GM19324 (cell line): ENCODE data around the gene TPST2.
A peak's percentile ranks its signal among the peaks of the same experiment; 100 is the strongest.

Experiments
- ATAC-seq: cut with Tn5 transposase; IDR thresholded peaks from one replicate; pipeline ENCODE4 v1.9.1; 2021; ENCODE audit warnings: mild to moderate bottlenecking, moderate library complexity; ENCODE audit not compliant: unreplicated experiment, low FRiP score

Gene TPST2

DNA sequence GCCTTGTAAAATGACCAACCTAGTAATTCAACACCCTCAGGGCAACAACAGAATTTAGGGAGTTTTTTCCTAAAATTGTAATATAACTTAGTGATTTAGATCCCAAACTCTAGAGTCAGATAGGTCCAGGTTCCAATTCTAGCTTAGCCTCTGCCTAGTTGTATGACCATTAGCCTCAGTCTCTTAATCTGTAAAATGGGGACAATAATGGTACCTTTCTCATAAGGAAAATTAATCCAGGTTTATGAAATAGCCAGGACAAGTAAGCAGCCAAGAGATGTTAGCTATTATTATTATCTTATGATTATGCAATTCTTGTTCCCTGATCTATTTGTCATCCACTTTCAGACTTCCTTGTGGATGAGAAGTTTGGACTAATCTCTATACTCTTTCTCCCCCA, 81.8 kb downstream of the TPST2 start:
- ATAC-seq, result no peak

DNA sequence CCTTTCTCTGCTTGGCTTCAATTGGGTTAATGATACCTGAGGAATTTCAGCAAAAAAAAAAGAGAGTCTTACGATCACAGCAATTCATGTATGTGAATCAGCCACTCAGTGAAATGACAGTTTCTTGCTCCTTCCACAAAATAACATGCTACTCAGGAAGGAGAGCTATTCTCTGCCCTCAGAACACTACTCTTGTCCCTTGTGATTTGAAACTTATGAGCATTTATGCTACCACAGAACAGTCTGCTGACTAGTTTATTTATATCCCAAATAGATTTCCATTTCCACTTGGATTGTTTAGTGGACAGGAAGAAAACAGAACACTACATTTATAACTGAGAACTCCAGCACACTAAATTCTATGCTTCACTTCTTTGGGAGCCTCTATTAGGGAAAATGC, 86.2 kb downstream of the TPST2 start:
- ATAC-seq, result no peak

DNA sequence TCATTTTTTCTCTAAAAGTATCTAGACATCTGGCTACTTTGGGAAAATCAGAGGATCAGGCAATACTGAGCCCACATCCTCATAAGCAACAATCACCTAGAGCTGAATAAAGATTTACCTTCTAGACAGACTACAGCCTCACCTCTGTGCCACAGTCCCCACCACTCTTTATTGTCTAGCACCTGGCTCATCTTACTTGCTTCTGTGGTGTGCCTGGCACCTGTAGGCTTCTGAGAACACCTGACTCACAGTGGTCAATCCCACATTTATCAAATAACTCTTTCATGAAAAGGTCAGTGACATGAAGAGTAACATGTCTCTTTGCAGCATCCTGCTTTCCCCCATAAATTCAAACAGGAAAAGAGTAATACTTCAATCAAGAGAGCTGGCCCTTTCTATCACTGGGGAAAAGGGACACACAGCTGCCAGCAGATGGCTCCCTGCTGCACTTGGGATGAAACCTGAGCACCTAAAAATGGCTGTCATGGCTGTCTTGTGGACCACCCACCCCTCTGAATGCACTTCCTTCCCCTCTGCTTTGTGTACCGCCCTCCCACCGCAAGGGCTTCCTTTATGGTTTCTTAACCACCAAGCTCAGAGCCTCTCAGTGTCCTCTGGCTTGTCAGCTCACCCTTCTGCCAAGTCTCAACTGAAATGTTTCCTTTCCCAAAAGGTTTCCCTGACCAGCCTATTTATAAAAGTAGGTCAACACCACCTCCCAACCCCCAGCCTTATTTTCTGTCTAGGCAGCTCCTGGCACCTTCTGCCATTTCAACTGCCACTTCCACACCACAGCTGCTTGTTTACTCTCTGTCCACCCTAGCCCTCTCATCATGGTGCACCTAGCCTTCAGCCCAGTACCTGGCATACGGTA, 87.0 kb downstream of the TPST2 start:
- no peak for ATAC-seq

DNA sequence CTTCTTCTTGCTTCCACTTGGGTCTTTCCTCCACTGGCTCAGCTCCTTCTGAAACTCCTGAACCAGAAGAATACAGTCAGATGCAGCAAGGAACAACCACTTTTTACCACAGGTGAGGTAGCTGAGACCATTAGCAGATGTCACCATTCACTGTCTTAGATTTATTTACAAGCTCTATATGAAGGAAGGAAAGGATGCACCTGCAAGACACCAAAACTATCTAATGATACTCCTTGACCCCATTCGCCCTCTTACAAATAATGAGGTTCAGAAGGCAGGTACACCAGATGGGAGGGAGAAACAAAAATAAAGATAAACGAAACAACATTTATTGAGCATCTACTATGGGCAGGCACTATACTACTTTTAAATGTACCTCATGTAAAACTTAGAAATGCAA, 87.9 kb downstream of the TPST2 start:
- ATAC-seq, result no peak

DNA sequence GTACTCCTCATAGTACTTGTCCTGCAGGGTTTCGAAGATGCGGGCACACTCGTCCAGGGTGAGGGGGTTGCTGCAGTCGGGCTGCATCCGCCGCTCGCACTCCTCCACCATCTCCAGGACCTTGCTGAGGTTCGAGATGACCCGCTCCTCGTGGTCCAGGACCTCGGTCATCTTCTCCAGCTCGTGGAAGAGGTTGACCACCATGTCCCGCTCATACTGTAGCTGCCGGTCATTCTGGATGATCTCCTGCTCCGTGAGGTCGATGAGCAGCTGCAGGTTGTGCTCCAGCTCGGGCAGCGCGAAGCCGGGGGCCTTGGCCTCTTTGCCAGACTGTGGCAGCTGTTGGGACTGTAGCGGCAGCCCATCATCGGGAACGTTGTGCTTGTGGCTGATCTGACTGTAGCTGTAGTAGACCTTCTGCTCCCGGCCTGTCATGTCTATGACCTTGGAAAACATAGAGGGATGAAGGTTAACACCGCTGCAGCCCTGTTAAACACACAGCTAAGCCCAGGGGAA, 90.7 kb downstream of the TPST2 start:
- ATAC-seq, result no peak

DNA sequence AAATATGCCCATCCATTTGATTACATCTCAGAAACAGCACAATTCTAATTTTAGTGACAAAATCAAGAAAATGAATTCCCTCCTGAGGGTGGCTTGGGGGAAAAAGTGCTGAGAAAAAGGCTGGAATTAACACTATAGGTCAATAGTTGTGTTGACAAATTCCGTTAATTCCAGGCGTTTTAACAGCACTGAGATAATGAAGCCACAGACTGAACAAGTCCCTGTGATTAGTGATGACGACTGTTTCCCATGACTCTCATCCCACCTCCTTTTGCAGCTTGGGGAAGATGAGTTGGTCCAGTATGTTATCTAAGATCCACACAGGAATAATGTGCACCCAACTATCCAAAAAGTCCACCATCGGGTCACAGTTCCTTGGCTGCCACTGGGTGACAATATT, 93.5 kb downstream of the TPST2 start:
- no peak for ATAC-seq

DNA sequence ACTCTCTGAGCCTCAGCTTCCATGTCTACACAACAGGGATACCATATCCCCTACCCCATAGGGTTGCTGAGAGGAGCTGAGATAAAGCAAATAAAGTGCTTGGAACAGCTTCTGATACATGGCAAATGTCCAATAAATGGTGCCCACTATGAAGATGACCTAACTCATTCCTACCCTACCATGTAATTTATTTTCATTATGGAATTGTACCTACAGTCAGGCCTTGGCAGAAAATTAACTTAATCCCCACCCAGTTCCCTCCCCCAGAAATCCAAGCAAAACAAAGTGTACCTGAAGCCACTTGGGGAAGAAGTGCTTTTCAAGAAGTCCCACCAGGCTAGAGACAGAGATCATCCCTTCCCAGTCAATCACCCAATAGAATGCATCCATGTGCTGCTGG, 95.4 kb downstream of the TPST2 start:
- no peak for ATAC-seq

DNA sequence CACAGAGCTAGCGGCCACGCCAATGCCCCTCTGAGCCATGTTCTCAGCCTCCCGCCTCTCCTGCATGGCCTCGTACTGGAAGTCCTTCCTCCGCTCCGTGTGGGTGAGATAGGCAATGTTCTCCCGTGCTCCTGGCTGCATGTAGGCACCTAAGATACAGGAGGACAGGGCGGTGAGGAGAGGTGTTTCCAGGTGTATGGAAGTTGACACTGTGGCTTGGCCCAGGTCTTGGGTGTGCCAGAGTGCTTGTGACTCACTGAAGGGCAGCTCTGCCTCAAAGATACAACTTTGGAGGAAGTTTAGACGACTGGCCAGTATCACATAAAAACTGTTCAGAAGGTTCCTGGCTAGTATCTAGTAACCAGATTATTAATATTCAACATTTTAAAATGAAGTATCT, 97.7 kb downstream of the TPST2 start:
- no peak for ATAC-seq

DNA sequence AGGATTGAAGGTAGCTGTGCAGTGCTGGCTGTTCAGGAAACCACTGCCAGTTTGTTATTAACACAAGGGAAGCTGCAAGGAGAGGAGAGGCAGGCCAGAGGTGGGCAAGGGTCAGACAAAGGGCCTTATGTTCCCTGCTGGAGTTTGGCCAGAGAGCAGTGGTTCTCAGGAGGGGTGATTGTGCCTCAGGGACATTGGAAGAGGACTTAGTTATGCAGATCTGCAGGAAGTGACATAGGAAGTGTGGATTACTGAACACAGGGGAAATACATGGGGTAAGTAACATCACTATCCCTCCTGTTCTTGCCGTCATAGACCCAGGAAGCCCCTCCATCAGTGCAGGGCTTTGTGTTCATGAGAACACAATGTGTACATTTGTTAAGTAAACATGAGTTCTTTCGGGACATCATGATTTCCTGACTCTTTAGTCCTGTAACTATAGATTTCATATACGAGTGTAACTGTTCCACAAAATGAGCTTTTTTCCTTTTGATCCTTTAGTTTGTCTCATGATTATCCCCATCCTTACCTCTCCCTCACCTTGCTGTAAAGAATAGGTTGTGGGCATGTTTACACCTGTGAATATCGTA, 100.4 kb downstream of the TPST2 start:
- ATAC-seq, result no peak

DNA sequence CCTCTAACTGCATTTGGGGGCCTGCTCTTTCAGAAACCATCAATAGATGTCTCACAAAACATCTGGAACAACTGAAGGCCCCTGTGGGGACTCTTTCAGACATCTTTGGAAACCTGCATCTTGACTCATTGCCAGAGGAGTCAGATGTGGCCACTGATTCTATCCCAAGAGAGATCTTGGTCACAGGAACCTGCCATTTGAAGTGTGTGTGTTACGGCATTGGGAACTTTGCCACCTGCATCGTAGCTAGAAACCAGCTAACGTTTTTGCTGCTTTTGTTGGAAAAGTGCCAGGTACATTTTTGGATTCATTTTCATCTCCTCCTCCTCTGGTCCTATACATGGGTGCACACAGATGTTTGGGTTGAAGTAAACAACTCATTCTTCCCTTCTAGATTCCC, 101.9 kb downstream of the TPST2 start:
- ATAC-seq, result no peak

DNA sequence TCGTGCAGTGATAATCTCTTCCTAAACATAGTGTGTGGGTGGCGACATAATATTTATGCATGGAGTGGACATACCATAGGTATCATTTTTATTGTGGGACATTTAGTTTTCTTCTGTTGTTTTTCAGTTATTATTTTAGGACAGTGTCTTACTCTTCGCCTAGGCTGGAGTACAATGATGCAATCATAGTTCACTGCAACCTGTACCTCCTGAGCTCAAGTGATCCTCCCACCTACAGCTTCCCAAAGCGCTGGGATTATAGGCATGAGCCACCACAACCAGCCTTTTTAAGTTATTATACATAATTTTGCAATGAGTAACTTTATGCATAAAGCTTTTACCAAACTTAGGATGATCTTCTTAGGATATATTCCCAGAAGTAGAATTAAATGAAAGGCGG, 103.5 kb downstream of the TPST2 start:
- no peak for ATAC-seq

DNA sequence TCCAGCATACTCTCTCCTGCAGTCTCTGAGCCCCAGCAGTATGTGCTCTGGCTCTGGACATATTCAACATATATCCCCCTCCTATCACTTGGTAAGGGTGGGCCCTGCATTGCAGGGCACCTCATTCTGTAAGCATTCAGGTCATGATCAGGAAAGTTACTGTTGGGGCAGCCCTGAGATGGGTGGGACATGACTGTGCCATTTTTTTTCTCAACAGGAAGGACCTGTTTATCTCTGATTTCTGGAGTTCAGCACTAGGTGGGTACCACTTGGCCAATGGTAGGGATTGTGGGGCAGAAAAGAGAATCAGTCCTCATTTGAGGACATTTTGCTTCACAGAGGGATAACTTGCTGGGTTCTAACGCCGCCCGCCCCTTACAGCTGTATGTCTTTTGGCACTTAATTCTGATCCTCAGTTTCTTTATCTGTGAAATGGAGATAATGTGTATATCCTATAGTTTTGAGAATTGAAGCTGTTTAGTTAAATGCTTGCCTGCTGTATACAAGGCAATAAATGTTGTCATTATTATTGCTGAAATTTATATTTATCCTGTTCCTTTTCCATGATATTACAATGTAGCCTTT, 104.0 kb downstream of the TPST2 start:
- no peak for ATAC-seq

DNA sequence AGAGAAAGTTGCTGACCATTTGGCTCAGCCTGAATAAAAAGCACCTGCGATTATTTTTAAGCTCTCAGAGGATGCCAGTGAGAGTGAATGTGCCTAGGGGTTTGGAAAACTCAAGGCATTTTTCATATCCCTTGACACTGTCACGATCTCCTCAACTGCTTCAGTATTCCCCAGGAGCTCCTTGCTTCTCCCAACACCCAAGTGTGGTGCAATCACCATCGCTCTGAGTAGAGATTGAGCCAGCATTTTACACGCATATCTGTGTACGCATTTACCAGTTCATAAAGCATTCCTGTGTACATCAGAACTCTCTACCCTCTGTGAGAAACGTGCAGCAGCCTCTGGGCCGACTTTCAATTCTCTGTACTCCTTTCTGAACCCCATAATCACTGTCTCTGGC, 104.9 kb downstream of the TPST2 start:
- ATAC-seq, result no peak

DNA sequence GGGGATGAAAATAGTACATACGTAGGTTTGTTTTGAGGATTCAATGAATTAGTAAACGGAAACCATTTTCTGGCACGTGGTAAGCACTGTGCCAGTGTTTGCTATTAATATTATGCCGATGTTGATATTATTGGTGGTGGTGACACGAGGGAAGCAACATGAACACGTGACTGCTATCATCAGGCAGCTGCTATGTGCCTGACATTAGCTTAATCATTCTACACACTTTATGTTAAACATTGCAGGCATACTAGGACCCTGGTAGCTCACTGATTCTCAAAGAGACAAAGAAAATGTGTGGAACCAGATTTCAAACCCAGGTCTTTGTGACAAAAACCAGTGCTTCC, 105.6 kb downstream of the TPST2 start:
- no peak for ATAC-seq

DNA sequence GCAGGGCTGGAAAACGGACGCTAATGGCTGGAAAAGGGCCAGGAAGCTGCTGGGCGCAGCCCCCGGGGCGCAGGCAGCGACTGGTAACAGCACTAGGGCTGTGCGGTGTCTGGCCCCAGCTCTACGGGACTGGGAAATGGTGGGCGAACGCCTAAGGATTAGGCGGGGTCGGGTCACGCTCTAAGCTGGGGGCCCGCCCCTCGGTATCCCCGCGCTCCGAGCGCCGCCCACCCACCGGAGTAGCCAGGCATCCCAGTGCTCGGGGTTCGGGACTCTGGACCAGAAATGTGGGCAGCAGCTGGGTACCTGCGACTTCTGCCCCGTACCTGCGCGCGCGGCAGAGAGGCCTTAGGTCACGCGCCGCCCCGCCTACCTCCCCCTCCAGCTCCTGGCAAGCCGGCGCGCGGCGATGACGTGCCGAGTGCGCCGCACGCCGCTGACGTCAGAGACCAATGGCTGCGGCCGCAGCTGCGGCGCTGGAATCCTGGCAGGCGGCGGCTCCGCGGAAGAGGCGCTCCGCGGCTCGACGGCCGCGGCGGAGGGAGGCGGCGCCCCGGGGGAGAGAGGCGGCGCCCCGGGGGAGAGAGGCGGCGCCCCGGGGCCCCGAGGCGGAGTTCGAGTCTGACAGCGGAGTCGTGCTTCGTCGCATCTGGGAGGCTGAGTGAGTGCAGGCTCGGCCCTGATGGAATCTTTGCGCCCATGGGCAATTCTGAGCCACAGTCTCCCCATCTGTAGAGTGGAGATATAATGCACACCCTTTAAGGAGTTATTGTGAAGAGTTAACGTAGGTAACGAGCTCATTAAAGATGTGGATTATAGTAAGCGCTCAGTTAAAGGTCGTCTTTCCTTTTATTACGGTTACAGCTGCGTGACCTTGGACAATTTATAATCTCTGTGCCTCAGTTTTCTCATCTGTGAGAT, 106.2 kb downstream of the TPST2 start, which contains the start of the genes HPS4 and SRRD:
Gene HPS4 (minus strand): TSS at position 345 of the 921 bp plus-strand sequence. CDS start 2,021 bp downstream, outside the sequence.
Gene SRRD (plus strand): TSS at position 439 of the 921 bp plus-strand sequence. CDS start 14 bp downstream, at position 453.
- ATAC-seq, result peak; percentile 82

DNA sequence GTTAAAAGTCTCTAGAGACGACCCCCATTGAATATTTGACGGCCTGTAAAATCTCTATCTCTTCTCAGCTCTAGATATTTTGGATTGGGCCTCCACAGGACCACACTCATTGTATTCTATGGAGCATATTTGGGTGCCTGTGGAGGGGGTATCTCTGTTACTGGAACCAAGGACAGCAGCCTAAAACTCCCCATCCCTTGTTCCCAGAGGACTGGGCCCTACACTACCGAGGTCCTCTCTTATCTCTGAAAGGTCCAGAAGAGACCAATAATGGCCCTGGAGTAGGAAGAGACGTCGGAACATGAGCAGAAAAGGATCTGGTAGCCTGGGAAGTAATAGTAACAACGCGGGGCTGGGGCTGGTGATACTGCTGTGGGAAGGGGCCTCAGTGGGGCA, 106.9 kb downstream of the TPST2 start:
- no peak for ATAC-seq

DNA sequence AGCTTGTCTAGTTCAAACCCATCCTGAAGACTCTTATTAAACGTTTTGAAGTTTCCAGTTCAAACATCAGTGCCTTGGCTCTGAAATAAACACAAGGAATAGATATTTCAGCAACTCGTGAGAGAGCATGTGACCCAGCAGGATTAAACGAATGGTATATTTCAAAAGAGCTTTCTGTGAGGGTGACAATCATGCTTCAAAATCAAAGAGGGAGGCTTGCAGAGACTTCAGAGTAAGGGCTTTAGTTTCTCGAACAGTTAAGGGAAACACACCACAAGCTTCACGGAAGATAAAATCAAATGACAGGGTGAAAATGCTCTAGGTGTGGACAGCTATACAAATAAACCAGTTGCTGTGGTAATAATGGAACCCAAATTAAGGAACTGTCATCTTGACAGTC, 107.8 kb downstream of the TPST2 start:
- no peak for ATAC-seq

DNA sequence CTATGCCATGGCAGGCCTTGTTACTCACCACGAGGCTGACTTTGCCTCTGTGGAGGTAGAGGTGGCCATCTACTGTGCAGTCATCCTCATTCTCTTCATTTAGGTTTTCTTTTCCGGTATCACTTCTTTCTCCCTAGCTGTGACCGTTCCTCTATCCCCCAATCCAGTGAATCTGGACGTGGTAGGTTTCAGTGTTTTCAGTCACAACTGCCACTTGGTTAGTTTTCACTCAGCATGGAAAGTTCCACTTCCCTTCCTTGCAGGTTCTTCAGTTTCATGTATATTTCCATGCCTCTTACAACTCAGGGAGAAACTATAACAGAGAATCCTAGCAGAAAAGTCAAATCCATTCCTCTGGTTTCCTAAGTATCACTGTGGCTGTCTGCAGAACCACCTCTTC, 108.2 kb downstream of the TPST2 start:
- no peak for ATAC-seq

DNA sequence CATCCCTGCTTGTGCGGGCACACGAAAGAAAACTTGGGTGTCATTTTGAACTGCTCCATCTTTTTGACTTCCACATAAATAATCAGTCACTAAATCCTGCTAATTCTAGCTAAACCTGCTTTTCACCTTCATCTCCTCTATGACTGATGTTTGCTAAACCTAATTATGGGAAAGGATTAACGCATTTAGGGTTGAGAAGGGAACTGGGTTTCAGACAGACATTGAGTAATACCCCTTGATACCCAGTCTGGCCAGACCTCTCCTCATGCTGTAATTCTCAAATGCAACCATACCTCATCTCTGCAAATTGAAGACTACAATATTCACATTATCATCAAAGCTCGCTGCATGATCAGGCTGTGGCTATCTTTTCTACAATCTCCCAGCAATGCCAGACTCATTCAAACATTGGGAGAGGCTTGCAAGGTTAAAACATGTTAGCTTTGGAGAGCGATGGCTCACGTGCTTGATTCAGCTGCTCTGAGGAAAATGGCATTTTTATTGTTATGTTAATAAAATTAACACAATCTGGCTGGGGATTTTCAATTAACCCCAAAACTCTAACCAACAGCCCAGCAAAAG, 108.7 kb downstream of the TPST2 start:
- ATAC-seq, result no peak

DNA sequence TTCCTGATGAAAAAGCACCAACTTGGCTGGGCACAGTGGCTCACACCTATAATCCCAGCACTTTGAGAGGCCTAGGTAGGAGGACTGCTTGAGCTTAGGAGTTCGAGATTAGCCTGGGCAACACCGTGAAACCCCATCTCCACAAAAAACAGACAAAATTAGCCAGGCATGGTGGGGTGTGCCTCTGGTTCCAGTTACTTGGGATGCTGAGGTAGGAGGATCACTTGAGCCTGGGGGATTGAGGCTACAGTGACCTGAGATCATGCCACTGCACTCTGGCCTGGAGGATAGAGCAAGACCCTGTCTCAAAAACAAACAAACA, 109.4 kb downstream of the TPST2 start:
- no peak for ATAC-seq
